Stimulated activated CD8-positive, alpha-beta memory T cell treated with anti-CD3 and anti-CD28 coated beads, Interleukin-15, amount 100 ng/mL, for 48 hours (primary cell): ENCODE measurements around the gene VASH2.
"Not testable (repeated sequence)": the region's sequence is repeated elsewhere in the genome, so short reads cannot be mapped to it uniquely, and the experiment has no call there.

Experiments used
- DNase-seq, 2 donors: peaks; one replicate each; pipeline ENCODE4 v3.0.0-alpha.2; 2020; ENCODE audit warnings: low read depth in 2 of 2

The VASH2 gene

GRCh38 chr1:212950243-212951125 is at the start of gene VASH2:
VASH2 (plus strand) TSS chr1:212950541; CDS start chr1:212951543, 1,002 bp downstream.
- peak; percentile 55 to 58 for DNase-seq

DNA sequence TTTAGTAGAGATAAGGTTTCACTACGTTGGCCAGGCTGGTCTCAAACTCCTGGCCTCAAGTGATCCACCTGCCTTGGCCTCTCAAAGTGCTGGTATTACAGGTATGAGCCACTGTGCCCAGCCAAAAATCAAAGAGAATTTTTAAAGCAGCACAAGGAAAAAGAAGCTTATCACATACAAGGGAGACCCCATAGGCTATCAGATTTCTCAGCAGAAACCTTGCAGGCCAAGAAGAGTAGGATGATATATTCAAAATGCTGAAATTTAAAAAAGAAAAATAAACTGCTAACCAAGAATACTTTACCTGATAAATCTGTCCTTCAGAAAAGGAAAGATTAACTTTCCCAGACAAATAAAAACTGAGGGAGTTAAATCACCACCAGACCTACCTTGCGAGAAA is 49.1 kb upstream of the VASH2 start:
- no peak for DNase-seq

GRCh38 chr1:212902054-212902453 is 48.3 kb upstream of the VASH2 start:
- DNase-seq: no peak

DNA sequence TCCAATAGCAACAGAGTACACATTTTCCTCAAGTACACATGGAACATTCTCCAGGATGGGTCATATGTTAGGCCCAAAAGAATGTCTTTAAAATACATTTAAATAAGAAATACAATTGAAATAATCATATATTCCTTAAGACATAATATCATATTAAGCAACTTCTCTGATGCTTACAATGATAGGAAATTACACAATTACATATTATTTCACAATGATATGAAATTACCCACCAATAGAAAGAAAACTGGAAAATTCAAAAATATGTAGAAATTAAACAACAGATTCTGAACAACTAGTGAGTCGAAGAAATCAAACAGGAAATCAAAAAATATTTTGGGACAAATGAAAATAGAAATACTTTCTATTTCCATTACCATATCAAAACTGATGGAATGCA is 46.7 kb upstream of the VASH2 start:
- no peak for DNase-seq

- DNase-seq: not testable (repeated sequence)
Measured at GRCh38 chr1:212908071-212908470, 42.3 kb upstream of the VASH2 start.

DNA sequence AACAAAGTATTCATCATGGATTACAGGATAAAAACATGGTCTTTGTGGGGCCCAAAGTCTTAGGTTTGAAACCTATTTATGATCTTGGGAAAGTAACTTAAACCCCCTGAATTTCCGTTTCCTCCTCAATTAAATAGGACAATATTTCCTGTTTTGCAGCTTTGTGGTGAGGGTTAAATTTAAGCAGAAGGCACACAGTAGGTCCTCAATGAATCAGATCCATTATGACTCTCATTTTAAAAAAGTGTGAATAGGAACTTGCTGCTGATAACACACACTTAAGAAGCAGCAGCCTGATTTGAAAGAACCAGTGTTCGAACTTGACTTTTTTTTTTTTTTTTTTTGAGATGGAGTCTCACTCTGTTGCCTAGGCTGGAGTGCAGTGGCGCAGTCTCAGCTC is 41.4 kb upstream of the VASH2 start:
- DNase-seq: no peak

DNA sequence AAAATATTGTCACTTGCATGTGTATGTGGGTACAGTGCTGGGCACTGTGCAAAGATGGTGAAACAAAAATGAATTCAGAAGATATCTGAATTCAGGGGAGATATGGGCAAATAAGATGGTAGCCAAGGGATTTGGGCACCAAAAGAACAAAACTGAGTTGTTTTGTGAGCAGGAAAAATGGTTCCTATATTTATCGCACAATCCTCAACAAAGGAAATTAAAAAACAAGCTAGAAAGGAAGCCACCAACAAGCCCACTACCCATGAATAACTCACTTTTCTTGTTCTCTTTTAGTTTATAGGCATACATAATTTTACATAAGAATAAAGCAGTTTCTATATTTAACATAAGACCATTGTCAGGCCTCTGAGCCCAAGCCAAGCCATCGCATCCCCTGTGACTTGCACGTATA is 40.7 kb upstream of the VASH2 start:
- DNase-seq: no peak

GRCh38 chr1:212910213-212910612 is 40.1 kb upstream of the VASH2 start:
- not testable (repeated sequence) for DNase-seq

GRCh38 chr1:212913638-212914037 is 36.7 kb upstream of the VASH2 start:
- not testable (repeated sequence) for DNase-seq

- not testable (repeated sequence) for DNase-seq
Measured at GRCh38 chr1:212914110-212914509, 36.2 kb upstream of the VASH2 start.

GRCh38 chr1:212914789-212915188 is 35.6 kb upstream of the VASH2 start:
- no peak for DNase-seq

DNA sequence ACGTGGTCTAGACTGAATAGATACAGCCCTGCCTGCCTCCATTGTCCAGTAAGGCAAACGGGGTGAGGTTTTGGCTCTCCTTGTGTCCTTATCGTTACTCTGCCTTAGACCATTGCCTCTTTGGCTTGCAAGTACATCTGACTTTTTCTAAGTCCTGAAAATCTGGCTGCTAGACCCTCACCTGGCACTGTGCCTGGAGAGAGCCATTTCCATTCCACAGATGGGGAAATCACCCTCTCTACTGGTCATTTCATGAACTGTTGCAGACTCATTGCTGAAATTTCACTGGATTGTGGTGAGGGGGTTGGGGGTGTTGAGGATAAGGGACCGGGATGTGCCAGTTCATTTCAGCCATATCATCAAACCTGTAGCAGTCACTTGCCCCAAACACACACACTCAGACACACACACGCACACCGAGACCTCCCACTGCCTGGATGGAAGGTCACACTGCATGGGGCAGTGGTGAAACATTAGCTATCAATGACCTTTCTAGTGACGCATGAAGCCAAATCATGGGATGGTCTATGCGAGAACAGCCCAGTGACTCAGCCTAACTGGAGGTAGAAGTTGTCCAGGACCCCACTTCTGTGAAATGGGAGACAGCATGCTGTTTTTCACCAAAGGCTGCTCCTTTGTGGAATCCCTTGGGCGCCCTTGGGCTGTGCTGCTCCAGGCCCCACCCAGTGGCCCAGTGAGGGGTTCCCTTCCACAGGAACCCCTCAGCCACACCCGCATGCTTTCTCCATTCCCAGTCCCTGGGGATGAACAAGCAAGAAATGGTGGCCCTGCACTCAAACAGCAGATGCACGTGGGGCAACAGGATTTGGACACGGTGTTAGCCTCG is 34.9 kb upstream of the VASH2 start:
- no peak for DNase-seq

DNA sequence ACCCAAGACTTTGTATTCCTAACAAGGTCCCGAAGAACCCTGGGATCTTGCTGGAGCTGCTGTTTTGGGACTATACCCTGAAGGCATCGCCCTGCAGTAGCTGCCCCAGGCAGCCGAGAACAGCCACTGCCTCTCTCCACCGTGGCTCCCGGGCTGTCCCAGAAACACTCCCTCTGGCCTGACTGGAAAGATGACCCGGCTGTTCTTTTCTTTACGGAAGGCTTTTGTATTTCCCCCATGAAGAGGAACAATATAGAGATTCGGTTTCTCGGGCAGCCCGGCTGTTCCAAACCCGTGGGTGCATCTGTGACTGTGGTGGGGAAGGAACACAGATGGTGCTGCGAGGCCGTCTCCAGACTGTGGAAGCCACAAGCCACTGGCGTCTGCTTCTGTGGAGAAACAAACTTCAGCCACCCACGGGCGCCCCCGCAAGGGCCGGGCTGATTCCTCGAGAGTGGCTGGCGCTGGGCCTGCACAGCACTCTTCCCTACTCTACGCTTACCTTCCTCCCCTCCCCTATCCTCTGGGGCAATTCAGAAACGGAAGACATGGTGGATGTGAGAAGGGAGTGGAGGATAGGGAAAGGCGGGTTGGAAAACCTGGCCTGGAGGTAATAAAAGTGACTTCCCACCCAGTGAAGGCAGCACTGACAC is 33.7 kb upstream of the VASH2 start:
- DNase-seq: no peak

GRCh38 chr1:212917134-212917485 is 33.2 kb upstream of the VASH2 start:
- no peak for DNase-seq

GRCh38 chr1:212917858-212918257 is 32.5 kb upstream of the VASH2 start:
- no peak for DNase-seq

DNA sequence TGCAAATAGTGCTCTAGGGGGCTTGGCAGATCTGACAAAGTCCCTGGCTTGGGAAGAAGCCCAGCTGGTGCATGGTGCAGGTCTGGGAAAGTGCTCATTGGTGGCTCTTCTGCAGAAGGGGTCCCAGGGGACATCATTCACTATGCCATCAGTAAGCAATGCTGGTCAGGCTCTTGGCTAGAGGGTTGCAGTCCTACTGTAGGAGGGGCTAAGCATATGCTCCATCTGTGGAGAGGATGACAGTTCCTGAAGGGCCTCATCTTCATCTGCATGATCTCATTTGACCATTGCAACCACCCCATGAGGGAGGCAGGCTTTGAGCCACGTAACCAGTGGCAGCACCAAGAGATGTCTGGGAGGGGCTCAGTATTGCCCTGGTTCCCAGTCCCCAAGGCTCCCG is 31.5 kb upstream of the VASH2 start:
- no peak for DNase-seq

- DNase-seq: no peak
Measured at GRCh38 chr1:212920246-212920645, 30.1 kb upstream of the VASH2 start.

- DNase-seq: no peak
Measured at GRCh38 chr1:212920896-212921295, 29.4 kb upstream of the VASH2 start.

DNA sequence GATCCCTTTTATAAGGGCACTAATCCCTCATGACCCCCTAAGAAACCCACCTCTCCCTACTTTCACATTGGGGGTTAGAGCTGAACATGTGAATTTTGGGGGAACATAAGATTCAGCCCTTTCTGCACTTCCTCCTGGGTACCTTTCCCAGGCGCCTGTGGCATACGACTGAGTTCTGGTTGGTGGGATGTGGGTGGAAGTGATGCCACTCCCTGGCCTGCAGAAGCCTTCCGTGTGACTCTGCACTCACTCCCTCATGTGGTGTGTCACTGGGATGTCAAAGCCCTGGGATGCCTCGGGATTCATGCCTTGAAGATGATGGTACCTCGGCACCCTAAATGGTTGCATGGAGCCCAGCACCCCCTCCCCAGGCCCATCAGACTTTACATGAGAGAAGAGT is 28.3 kb upstream of the VASH2 start:
- DNase-seq: no peak

- DNase-seq: no peak
Measured at GRCh38 chr1:212926372-212926771, 24.0 kb upstream of the VASH2 start.

DNA sequence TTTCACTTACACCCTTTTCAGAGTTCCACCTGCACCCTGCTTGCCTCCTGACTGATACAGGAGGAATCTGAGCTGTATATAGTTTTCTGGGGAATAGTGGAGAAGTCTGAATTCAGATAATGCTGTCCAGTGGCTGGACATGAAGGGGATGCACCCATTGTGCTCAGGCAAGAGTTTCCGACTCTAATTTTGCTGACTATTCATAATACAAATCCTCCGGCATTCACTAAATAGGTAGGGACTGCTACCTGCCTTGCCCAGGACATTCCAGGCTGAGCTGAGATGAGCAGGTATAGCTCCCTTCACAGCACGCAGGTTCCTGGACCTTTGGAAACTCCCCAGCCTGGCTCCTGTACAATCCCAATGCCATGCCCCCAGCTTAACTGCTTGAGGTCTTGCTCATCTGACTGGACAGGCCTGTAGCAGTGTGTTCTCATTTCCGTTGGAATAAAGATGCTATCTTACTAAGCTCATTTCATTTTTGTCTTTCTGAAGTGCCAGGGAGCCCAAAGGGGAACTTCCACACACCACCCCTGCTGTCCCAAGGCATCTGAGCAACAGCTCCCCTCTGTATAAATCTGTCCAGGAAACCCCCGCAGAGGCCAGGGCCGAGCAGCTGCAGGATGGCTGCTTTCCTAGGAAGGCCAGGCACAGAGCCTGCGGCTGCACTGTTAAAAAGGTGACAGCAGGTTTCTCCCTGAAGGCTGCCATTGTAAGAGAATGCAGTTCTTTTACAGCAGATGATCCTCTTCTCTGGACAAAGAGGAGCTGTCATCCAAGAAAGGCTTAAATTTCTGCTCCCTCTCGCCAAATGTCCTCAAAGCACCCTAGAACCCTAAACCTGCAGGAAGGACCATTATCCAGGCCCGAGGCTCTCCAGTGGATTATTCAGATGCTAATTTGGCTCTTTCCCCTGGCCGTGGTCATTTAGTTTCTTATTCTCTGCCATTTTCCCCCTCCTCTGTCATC is 21.7 kb upstream of the VASH2 start:
- DNase-seq: no peak
